ENCODE data around the gene GARIN5B. TPM values are rescaled to one million over a fixed set of nuclear protein-coding genes. Genes with fewer than 3 reads are reported as not detected.

The GARIN5B gene
- total RNA-seq, 1 experiment from 2014 or later = not detected

- peaks cover 22% of the 10 kb centered on the region for H3K36me3 Mint-ChIP-seq
- no peaks in the 10 kb centered on the region for H3K9me3 Mint-ChIP-seq
- CTCF ChIA-PET = interaction anchor here (1.0 to 3.4 kb wide), 3 partner anchors 8 to 71 kb away, joined by 3 to 30 read pairs (median 6); partner anchors contain the start of gene KMT5C
- peaks cover 47% of the 10 kb centered on the region for H3K4me1 Mint-ChIP-seq
- ATAC-seq = no peak
- H3K4me3 Mint-ChIP-seq = no peak overlapping the region
- DNase-seq (ENCODE audit: low spot score) = no peak
- TF ChIP-seq OVOL2 (CRISPR knock-in tag; IDR thresholded peaks at IDR 0.05; ENCODE audit: borderline replicate concordance) (no peak), IRF1 (CRISPR knock-in tag; IDR thresholded peaks at IDR 0.05) (no peak), NFYB (CRISPR knock-in tag; conservative IDR thresholded peaks at IDR 0.05; ENCODE audit: low read depth) (no peak), SMAD3 (CRISPR knock-in tag; IDR thresholded peaks at IDR 0.05; ENCODE audit: borderline replicate concordance) (no peak), HMGA2 (CRISPR knock-in tag; IDR thresholded peaks at IDR 0.05) (no peak), SP1 (CRISPR knock-in tag; conservative IDR thresholded peaks at IDR 0.05) (no peak)
- TF ChIP-seq, protein P1, sequence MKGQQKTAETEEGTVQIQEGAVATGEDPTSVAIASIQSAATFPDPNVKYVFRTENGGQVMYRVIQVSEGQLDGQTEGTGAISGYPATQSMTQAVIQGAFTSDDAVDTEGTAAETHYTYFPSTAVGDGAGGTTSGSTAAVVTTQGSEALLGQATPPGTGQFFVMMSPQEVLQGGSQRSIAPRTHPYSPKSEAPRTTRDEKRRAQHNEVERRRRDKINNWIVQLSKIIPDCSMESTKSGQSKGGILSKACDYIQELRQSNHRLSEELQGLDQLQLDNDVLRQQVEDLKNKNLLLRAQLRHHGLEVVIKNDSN (CRISPR knock-in tag; IDR thresholded peaks at IDR 0.05) = no peak
- TF ChIP-seq, protein P2, sequence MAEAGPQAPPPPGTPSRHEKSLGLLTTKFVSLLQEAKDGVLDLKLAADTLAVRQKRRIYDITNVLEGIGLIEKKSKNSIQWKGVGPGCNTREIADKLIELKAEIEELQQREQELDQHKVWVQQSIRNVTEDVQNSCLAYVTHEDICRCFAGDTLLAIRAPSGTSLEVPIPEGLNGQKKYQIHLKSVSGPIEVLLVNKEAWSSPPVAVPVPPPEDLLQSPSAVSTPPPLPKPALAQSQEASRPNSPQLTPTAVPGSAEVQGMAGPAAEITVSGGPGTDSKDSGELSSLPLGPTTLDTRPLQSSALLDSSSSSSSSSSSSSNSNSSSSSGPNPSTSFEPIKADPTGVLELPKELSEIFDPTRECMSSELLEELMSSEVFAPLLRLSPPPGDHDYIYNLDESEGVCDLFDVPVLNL (CRISPR knock-in tag; IDR thresholded peaks at IDR 0.05; ENCODE audit: borderline replicate concordance, low read depth) = no peak
- H3K27ac Mint-ChIP-seq = no peak overlapping the region
- H3K27me3 Mint-ChIP-seq (ENCODE audit: low read depth) = peaks cover 16% of the 10 kb centered on the region
- POLR2A ChIA-PET = no interaction called here
Measured at GRCh38 chr19:55346725-55347441, 16.2 kb downstream of the GARIN5B start.

DNA sequence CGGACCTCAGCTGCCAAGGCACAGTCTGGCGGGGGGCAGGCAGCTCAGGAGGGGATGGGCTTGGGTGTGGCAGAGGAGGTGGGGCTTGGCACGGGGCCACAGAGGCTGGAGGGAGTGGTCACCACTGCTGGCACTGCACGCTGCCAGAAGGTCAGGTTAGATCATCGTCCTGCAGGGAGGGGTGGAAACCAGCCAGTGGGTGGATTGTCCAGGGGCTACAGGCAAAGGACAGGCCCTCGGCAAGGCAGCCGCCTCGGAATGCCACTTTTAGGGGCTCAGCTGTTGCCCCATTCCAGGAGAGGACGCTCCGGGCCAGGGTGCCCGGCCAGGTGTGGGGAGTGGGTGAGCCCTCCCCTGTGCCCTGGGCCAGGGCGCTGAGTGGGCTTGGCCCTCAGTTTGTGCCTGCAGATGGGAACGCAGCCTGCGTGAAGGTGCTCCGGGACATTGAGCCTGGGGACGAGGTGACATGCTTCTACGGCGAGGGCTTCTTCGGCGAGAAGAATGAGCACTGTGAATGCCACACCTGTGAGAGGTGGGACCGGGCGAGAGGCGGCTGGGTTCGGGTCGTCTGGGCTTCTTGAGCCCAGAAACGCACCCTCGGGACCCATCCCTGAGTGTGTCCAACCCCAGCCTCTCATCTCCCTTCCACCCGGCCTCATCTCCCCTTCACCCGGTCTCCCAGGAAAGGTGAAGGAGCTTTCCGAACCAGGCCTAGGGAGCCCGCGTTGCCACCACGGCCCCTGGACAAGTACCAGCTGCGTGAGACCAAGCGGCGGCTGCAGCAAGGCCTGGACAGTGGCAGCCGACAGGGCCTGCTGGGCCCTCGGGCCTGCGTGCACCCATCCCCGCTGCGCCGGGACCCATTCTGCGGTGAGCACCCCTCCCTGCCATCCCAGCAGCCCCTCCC lies 17.0 kb downstream of the GARIN5B start:
- ATAC-seq (no peak), DNase-seq (ENCODE audit: low spot score) (no peak)
- TF ChIP-seq, protein P3, sequence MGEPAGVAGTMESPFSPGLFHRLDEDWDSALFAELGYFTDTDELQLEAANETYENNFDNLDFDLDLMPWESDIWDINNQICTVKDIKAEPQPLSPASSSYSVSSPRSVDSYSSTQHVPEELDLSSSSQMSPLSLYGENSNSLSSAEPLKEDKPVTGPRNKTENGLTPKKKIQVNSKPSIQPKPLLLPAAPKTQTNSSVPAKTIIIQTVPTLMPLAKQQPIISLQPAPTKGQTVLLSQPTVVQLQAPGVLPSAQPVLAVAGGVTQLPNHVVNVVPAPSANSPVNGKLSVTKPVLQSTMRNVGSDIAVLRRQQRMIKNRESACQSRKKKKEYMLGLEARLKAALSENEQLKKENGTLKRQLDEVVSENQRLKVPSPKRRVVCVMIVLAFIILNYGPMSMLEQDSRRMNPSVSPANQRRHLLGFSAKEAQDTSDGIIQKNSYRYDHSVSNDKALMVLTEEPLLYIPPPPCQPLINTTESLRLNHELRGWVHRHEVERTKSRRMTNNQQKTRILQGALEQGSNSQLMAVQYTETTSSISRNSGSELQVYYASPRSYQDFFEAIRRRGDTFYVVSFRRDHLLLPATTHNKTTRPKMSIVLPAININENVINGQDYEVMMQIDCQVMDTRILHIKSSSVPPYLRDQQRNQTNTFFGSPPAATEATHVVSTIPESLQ (CRISPR knock-in tag; IDR thresholded peaks at IDR 0.05) = no peak
- TF ChIP-seq, protein P4, sequence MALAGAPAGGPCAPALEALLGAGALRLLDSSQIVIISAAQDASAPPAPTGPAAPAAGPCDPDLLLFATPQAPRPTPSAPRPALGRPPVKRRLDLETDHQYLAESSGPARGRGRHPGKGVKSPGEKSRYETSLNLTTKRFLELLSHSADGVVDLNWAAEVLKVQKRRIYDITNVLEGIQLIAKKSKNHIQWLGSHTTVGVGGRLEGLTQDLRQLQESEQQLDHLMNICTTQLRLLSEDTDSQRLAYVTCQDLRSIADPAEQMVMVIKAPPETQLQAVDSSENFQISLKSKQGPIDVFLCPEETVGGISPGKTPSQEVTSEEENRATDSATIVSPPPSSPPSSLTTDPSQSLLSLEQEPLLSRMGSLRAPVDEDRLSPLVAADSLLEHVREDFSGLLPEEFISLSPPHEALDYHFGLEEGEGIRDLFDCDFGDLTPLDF (CRISPR knock-in tag; IDR thresholded peaks at IDR 0.05) = no peak
- TF ChIP-seq, protein P5, sequence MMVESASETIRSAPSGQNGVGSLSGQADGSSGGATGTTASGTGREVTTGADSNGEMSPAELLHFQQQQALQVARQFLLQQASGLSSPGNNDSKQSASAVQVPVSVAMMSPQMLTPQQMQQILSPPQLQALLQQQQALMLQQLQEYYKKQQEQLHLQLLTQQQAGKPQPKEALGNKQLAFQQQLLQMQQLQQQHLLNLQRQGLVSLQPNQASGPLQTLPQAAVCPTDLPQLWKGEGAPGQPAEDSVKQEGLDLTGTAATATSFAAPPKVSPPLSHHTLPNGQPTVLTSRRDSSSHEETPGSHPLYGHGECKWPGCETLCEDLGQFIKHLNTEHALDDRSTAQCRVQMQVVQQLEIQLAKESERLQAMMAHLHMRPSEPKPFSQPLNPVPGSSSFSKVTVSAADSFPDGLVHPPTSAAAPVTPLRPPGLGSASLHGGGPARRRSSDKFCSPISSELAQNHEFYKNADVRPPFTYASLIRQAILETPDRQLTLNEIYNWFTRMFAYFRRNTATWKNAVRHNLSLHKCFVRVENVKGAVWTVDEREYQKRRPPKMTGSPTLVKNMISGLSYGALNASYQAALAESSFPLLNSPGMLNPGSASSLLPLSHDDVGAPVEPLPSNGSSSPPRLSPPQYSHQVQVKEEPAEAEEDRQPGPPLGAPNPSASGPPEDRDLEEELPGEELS (CRISPR knock-in tag; IDR thresholded peaks at IDR 0.05) = no peak
- TF ChIP-seq, protein P6, sequence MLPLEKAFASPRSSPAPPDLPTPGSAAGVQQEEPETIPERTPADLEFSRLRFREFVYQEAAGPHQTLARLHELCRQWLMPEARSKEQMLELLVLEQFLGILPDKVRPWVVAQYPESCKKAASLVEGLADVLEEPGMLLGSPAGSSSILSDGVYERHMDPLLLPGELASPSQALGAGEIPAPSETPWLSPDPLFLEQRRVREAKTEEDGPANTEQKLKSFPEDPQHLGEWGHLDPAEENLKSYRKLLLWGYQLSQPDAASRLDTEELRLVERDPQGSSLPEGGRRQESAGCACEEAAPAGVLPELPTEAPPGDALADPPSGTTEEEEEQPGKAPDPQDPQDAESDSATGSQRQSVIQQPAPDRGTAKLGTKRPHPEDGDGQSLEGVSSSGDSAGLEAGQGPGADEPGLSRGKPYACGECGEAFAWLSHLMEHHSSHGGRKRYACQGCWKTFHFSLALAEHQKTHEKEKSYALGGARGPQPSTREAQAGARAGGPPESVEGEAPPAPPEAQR (CRISPR knock-in tag; IDR thresholded peaks at IDR 0.05) = no peak
- TF ChIP-seq MYBL2 (CRISPR knock-in tag; IDR thresholded peaks at IDR 0.05) = no peak
- TF ChIP-seq TCF7 (CRISPR knock-in tag; IDR thresholded peaks at IDR 0.05; ENCODE audit: low read depth) = no peak
- no peak for TF ChIP-seq SOX15 (CRISPR knock-in tag; IDR thresholded peaks at IDR 0.05)
- TF ChIP-seq ZNF671 (CRISPR knock-in tag; IDR thresholded peaks at IDR 0.05) = no peak
- POLR2A ChIA-PET = no interaction called here
- CTCF ChIA-PET = interaction anchor here (0.6 to 1.7 kb wide), 3 partner anchors 19 to 72 kb away, joined by 3 to 6 read pairs (median 3); no protein-coding TSS in a partner anchor
- Mint-ChIP-seq H3K4me1 (peaks cover 47% of the 10 kb centered on the region), H3K9me3 (no peaks in the 10 kb centered on the region), H3K27ac (peak overlapping the region; percentile 24; the same call in 1 of the 2 replicates), H3K27me3 (ENCODE audit: low read depth) (peaks cover 8% of the 10 kb centered on the region), H3K4me3 (no peak overlapping the region), H3K36me3 (peaks cover 28% of the 10 kb centered on the region)

All from WTC11 (cell line).